Fibroblast of pulmonary artery (primary cell): ENCODE measurements around the gene WDR45B.

Experiments
- DNase-seq: peaks from one replicate; pipeline ENCODE4 v3.0.0-alpha.2; 2010; ENCODE audit warnings: low read depth
- H3K4me3 ChIP-seq: replicated peaks from 2 replicates; pipeline ENCODE4 v1.5.1; 2011; ENCODE audit warnings: low read depth, mild to moderate bottlenecking, control low read depth, low read length, moderate library complexity
- CTCF ChIP-seq: IDR thresholded peaks from 2 replicates; pipeline ENCODE4 v1.5.1; 2011; ENCODE audit warnings: mild to moderate bottlenecking, control low read depth, low read length, inconsistent platforms; ENCODE audit errors: missing control alignments

WDR45B gene

GRCh38 chr17:82608816-82609215 is 39.4 kb downstream of the WDR45B start:
- H3K4me3 ChIP-seq = no peak overlapping the region
- DNase-seq = no peak
- no peak for TF ChIP-seq CTCF

GRCh38 chr17:82605939-82606600 is 42.2 kb downstream of the WDR45B start:
- DNase-seq = no peak
- no peak for TF ChIP-seq CTCF
- no peak overlapping the region for H3K4me3 ChIP-seq

GRCh38 chr17:82604532-82604931 is 43.7 kb downstream of the WDR45B start:
- no peak for TF ChIP-seq CTCF
- DNase-seq = no peak
- no peak overlapping the region for H3K4me3 ChIP-seq

- H3K4me3 ChIP-seq = no peak overlapping the region
- no peak for TF ChIP-seq CTCF
- no peak for DNase-seq
Measured at GRCh38 chr17:82603981-82604448, 44.2 kb downstream of the WDR45B start.

- no peak for DNase-seq
- no peak for TF ChIP-seq CTCF
- H3K4me3 ChIP-seq = no peak overlapping the region
Measured at GRCh38 chr17:82602986-82603710, 45.1 kb downstream of the WDR45B start.

- no peak for DNase-seq
- no peak for TF ChIP-seq CTCF
- no peak overlapping the region for H3K4me3 ChIP-seq
Measured at GRCh38 chr17:82602487-82602886, 45.8 kb downstream of the WDR45B start.
